ENCODE measurements around the gene DOLK.
"Not testable (repeated sequence)": the region's sequence is repeated elsewhere in the genome, so short reads cannot be mapped to it uniquely, and the experiment has no call there.

Gene DOLK

DNA sequence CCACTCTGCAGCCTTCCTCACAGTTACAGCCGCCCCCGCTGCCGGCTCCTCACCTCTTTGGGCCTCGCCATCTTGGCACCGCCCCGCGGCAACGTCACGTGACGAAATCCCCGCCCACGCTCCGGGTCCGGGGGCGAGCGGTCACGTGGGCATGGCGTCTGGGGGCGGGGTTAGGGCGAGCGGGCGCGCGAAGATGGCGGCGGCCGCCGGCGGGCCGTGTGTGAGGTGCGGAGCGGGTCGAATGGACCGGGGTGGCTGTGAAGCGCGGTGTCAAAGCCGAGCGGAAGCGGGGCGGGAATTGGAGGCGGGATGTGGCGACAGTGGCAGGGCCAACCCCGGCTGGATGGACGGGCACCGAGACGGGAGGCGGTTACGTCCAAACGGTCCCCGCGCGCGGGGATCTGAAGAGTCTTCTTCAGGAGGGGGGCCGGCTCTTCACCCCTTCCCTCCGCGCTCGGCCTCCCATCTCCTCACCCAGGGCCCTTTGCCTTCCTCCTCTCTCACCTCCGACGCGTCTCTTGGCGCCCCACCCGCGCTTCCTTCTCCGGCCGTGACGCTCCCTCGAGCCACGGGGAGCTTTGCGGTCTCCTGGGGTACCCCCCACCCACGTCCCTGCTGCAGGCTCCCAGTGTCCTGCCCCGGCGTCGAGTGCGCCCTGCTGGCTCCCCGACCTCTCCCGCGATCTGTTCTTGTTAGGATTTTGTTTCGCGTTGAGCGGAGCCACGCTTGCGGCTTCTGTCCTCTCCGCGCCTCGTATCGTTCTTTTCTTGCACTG is at the start of gene DOLK, which contains the start of gene NUP188:
Gene DOLK, minus strand, starts transcription at position 77 of the 775 bp plus-strand sequence. CDS start 300 bp downstream, outside the sequence.
Gene NUP188, plus strand, starts transcription at position 173 of the 775 bp plus-strand sequence. Its CDS starts 21 bp downstream, at position 194.
- DNase-seq: peak; percentile 95 to 98

DNA sequence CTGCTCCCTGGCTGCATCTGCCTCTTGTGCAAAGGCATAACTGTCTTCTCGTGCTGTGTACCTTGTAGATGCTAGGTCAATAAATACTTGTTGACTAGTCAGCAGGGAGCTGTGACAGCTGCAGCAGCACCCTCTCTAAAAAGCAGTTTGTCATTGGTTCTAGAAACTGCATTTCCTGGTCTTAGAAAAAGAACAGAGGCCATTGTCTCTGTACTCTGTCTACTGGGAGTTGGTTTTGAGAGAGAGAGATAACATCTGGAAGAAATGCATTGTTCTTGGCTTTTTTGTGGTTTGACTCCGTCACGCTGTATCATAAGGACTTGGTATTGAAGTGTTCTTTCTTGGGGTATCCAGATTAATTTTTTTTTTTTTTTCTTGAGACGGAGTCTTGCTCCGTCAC is 48.4 kb upstream of the DOLK start:
- DNase-seq: no peak

DNA sequence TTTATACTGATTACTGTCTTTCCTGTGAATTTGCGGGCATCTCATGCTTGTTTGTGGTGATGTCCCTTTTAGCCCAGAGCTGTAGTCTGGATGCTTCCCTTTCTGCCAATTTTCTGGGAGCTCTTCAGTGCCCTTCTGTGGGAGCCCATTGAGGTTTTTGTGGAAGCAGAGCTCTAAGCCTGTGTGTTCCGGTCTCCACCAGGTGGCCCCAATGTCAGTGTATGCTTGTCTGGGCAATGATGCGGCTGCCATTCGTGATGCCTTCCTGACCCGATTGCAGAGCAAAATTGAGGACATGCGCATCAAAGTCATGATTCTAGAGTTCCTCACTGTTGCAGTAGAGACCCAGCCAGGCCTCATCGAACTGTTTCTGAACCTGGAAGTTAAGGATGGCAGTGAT is 45.6 kb upstream of the DOLK start:
- DNase-seq: no peak

DNA sequence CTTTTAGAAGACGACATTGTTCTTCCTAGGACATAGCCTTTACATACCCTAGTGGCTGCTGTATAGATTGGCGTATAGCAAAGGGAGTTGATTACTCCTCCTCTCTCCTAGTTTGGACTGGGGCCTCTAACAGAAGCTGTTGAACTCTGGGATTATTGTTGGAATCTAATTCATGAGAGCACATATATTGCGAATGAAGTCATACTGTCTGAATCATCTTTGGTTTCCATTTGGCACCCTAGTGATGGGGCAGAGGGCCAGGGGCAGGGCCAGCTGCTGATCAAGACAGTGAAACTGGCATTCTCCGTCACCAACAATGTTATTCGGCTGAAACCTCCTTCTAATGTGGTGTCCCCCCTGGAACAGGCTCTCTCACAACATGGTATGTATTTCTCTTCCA is 40.4 kb upstream of the DOLK start:
- DNase-seq: no peak

DNA sequence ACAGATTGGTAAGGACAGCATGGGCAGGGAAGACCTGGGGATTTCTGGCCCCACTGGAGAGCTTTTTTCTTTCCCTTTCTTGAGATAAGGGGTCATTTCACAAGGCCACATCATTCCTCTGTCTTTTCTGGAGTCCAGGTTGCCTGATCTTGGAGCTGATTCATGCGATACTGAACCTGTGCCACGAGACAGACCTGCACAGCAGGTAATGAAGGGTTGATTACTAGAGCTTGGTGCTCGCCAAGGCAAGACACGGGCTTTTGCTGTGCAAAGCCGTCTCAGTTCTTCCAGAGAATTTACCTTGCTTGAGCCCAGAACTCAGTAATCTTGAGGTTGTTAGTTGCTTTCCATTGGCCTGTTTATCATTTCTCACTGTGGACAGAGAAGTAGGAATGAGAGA is 39.3 kb upstream of the DOLK start:
- DNase-seq: no peak

DNA sequence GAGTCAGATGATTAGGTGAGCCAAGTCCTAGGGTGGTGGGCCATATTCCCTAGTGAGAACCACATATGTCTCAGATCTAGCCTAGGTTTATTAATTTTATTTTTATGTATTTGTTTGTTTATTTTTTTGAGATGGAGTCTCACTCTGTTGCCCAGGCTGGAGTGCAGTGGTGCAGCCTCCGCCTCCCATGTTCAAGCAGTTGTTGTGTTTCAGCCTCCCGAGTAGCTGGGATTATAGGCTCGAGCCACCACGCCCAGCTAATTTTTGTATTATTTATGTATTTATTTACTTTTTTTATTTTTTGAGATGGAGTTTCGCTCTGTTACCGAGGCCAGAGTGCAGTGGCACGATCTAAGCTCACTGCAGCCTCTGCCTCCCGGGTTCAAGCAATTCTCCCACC is 36.1 kb upstream of the DOLK start:
- DNase-seq: no peak

DNA sequence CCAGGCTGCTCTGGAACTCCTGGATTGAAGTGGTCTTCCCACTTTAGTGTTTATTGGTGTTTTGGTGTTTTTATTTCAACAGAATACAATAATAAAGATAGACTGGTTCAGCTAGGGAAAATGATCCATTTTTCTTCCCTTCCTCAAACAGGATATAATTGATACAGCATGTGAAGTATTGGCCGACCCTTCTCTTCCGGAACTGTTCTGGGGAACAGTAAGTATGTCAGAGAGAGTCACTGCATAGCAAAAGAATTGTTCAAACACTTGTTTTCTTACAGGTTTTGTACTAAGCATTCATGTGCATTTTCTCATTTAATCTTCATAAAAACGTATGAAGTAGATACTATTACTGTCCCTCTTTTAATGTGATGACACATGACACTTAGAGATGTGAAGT is 31.7 kb upstream of the DOLK start:
- no peak for DNase-seq

DNA sequence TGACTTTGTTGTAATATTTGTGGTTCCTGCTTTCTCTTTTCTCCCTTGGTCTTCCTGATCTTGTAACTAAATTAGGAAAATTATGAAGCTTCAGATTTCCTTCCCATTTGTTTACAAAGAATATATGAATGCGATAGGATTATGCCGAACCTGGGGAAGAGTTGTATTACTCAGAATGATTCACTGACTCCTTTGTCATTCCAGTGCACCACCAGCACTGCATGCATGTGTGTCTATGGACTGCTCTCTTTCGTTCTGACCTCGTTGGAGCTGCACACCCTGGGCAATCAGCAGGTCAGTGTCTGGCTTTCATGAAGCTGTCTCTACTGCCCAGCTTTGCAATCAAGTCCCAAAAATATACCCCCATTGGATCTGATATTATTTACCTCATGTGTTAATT is 25.6 kb upstream of the DOLK start:
- no peak for DNase-seq

DNA sequence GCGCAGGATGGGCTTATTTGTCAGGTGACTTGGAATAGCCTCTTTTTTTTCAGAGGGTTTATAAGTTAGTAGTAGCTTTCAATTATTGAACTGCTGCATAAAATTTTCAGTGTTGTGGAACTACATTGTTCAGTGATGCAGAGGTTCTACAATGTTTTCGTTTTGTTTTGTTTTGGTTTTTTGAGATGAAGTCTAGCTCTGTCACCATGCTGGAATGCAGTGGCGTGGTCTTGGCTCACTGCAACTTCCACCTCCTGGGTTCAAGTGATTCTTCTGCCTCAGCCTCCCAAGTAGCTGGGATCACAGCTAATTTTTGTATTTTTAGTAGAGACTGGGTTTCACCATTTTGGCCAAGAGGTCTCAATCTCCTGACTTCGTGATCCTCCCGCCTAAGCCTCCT is 22.1 kb upstream of the DOLK start:
- no peak for DNase-seq

DNA sequence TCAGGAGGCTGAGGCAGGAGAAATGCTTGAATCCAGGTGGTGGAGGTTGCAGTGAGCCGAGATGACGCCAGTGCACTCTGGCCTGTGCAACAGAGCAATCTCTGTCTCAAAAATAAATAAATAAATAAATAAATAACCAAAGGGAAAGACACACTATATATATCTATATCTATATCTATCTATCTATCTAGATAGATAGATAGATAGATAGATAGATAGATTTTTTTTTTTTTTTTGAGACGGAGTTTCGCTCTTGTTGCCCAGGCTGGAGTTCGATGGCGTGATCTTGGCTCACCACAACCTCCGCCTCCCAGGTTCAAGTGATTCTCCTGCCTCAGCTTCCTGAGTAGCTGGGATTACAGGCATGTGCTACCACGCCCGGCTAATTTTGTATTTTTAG is 14.0 kb upstream of the DOLK start:
- DNase-seq: not testable (repeated sequence)

DNA sequence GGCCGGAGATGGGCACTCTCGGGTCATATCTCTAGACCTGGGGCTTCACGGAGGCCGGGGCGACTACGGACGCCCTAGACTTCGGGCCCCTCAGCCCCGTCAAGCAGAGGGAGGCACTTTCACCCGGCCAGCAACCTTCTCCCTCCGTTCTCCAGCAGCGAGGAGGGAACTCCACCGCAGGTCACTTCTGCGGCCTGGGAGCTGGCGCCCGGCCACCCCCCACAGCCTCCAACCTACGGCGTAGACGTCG is 201 bp downstream of the DOLK start:
- DNase-seq: no peak

DNA sequence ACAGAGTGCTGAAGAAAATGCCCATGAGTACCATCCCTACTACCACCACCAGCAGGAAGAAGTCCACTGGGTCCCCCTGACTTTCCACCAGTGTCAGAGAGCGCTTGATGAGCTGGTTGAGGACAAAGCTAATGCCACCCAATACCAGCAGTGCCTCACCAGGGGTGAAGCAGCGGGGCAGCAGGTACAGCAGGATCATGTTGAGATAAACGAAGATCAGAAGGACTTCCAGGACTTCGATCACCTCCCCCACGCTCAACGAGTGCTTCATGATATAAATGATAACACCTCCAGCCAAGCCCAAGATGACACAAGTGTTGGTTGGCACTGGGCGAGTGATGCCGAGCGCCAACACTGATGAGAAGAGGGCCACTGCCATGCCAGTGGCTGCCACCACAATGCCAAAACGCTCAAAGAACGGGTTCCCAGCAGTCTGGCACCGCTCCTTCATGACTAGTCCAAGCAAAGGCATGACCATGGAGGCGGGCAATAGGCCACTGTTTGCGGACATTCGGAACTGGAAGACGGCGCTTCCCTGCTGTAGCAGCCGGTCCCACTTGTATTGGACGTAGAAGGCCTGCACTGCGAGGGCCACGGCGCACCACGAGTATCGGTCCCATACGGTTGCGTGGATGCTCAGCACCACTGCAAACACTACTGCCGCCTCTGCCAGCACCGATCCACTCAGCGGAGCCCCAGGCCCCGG is 679 bp downstream of the DOLK start:
- no peak for DNase-seq

DNA sequence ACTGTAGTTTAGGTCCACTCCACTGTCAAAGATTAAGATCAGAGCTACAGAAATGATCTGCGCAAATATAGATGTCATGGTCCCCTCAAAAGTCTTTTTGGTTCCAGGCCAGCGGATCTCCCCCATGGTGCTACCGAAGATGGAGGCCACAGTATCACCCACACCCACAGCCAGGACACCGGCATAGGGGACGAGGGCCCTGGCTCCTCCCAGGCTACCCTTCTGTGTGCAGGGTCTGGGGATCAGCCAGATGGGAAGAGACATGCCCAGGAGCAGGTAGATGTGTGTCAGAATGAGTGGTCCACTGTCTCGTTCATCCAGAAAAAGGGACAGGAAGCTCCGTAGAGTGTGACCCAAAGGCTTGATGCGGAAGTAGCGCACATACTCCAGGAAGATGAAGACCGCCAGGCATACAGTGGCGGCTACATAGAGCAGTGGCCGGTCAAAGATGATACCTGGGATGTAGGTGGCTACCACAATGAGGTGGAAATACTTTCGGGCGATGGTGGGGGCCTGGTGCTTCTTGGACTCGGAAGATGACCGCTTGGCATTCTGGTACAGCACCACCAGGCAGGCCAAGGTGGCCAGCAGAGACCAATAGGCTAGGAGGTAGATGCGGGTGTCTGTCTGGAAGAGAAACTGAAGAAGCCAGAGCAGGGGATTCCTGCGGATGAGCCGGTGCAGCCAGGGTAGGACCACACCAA is 1.5 kb downstream of the DOLK start:
- no peak for DNase-seq

DNA sequence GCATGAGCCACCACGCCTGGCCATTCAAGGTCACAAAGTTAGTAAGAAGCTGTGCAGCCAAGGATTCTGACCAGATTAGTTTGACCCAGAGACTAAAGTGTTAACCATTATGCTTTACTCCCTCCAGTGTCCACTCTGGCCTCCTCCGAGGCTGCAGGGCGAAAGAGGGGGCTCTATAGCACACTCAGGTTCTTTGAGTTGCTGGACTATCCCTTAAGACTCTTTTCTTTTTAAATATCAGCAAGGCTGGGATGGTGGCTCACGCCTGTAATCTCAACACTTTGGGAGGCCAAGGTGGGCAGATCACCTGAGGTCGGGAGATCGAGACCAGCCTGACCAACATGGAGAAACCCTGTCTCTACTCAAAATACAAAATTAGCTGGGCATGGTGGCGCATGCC is 2.4 kb downstream of the DOLK start:
- not testable (repeated sequence) for DNase-seq

DNA sequence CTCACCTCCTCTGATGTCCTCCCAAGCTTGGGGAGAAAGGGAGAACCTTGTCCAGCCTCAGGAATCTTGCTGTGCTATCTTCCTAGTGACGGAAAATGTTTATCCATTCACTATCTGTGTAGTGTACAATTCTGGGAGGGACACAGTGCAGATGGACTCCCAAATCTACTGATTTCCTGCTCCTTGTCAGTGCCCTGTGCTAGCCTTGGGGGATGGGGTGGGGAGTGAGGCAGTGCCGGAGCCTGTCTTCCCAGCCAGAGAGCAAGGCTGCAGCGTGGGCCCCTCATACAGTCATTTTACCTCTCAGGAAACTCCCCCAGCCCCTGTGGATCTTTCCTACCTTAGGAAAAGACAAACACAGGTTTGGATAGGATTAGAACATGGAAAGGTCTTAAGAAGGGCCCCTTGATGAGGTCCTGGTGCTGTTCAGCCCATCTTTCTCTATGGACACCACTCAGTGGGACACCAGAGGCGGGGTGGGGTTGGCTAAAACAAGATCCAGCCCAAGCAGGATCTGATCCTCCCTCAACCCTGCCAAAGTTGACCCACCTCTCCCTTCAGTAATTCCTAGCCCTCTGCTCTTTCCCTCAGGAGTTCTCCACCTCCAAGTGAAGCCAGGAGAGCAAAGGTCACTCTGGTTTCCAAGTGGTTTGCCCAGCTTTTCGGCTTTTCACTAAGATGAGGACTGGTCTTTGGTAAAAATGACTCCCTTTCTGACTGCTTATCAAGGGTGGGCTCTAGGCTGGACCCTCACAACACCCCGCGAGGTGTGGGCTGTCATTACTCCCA is 3.4 kb downstream of the DOLK start:
- DNase-seq: no peak

DNA sequence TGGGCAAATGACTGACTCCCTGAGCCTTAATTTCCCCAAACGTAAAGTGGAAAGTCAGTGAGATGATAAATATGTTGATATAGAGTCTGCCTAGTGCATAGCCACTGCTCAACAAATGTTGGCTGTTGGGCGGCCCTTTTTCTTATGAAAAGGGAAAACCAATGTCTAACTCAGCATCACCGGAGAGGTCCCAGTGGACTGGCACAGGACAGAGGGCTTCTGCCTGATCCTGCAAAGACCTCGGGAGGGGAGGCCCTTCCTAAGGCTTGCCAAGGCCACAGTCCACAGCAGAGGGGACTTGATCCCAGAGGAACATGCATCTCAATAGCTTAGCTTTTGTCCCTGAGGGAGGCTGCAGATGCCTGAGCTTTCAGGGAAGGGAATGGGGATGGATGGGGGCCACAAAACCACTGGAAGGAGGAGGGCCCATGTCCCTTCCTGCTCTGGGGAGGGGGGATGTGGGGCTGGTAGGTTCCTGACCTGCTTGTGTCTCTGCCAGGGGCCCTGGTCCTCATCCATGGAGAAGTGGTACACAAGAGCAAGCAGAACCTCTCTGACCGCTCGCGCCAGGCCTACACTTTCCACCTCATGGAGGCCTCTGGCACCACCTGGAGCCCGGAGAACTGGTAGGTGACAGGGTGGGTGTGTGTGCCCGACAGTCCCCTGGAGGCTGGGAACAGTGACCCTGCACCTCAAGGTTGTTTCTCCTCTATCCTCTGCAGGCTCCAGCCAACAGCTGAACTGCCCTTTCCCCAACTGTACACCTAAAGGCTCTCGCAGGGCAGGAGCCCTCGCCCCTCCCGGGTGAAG is 6.3 kb downstream of the DOLK start:
- DNase-seq: no peak

DNA sequence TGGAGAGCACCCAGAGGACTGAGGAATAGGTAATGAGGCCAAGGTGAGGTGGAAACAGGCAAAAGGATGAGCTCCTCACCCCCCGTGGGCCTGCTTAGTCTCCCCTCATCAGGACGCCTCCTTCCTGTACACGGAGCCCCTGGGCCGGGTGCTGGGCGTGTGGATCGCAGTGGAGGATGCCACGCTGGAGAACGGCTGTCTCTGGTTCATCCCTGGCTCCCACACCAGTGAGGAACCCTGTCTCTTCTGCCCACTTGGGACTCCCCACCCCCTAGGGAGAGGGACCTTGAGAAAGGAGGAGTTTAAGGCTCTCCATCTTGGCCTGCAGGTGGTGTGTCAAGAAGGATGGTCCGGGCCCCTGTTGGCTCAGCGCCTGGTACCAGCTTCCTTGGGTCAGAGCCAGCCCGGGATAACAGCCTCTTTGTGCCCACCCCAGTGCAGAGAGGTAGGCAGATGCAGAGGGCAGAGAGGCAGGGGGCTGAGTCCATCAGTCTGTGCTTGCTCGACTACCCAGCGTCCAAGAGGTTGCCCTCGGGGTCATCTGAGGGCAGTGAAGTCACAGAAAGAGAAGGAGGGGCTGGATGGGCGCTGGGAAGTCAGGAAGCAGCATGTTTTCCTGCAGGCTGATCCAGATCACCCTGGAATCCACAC is 7.0 kb downstream of the DOLK start:
- no peak for DNase-seq

DNA sequence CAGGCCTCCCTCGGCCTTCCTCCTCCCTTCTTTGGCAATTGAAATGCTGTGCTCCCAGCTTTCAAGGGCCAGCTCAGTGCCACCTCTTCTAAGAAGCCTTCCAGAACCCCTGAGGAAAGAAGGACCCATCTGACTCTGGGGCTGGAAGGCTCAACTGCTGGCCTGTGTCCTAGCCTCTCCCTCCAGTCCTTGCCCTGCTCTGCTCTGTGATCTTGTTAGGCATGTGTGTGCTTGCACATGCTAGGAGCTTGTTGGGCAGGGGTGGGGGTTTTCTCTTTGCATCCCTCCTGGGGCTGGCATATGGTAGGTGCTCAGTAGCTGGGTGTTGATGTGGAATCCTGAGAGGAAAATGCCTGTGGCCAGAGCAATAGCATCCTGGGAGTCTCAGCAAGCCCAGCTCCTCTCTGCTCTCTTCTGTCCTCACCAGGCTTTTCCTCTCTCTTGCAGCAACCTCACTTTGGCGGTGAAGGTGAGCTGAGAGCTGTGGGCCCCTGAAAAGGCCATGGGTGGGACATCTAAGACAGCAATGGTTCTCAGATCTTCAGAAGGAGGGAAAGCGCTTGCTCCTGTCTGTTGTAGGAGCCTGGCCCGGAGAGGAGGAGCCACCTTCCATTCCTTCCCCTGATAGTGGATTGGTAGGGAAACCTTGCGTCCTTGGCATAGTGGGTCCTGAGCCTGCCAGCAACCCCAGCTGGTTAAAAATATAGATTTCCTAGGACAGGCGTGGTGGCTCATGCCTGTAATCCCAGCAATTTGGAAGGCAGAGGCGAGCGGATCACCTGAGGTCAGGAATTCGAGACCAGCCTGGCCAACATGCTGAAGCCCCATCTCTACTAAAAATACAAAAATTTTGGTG is 9.9 kb downstream of the DOLK start:
- no peak for DNase-seq

DNA sequence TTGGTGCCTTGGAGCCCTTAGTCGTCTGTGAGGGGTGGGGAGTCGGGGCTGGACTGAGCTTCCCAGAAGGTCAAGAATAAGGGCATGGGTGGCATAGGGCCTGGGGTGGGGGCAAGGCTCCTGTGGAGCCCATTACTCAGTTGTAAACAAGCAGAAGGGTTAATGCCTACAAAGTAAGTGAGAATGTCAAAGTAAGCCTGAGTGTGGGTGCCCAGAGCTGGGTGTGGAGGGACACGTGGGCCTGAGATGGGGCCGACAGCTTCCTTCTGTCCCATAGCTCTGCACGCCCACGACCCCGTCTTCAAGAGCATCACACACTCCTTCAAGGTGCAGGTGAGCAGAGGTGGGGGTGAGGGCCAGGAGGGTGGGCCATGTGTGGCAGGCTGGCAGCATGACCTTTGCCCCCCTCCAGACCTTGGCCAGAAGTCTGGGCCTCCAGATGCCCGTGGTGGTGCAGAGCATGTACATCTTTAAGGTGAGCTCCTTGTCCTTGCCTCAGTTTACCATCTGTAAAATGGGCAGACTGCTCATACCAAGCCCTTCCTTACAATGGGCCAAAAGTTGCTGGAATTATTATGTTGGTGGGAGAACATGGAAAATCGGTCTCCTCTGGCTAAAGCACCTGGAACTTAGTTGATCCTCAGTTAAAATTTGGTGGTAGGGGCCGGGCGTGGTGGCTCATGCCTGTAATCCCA is 11.1 kb downstream of the DOLK start:
- no peak for DNase-seq

DNA sequence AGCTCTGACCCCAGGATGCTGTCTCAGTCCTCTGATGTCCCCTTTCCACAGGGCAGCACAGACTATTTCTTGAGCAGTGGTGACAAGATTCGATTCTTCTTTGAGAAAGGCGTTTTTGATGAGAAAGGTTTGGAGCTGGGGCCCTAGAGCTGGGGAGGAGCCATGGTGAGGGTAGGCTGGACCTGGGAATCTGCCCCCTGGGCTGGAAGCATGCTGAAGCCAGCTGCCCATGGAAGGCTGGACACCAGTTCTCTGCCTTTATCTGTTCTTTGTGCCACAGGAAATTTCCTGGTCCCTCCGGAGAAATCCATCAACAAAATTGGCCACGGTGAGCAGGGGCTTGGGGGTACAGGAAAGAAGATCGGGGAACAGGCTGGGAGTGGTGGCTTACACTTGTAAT is 13.7 kb downstream of the DOLK start:
- DNase-seq: no peak
